Measurements from ENCODE around the gene NFIC.
A peak's percentile ranks its signal among the peaks of the same experiment; 100 is the strongest.
"Not testable (repeated sequence)": the region's sequence is repeated elsewhere in the genome, so short reads cannot be mapped to it uniquely, and the experiment has no call there.

Gene NFIC

DNA sequence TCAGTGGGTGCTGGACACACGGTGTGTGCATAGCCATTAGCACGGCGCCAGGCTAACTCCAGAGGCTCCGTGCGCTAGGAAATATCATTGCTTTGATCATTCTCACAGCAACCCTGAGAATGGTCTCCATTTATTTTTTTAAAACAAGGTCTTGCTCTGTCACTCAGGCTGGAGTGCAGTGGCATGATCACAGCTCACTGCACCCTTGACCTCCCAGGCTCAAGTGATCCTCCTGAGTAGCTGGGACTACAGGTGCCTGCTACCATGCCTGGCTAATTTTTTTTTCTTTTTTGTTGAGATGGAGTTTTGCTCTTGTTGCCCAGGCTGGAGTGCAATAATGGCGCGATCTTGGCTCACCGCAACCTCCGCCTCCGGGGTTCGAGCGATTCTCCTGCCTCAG is 55.3 kb downstream of the NFIC start:
- not testable (repeated sequence) for DNase-seq (ENCODE audit: low spot score)

DNA sequence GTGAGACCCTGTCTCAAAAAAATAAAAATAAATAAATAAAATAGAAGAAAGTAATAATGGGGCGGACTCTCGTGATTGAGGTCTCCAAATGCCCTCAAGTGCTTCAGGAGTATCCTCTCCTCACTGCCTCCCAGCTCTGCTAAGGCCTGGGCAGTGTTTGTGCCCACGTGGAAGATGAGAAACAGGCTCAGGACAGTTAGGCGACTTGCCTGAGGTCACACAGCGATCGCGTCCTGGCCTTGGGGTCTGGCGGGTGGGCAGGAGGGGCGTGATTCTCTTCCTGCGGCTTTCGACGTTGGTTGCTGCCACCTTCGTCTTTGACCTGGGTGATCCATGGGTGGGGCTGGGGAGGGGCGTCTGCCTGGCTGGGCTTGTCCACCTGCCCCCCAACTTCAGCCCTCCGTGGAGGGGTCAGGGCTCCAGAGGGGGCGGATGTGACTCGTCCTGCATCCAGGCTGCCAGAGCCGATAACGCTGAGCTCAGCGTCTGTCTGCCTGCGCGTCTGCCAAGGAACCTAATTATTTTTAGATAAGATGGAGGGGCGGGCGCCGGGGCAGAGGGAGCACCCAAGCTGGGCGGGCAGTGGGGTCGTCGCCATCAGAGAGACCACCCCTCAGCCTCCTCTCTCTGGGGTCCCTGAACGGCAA is 56.9 kb downstream of the NFIC start:
- DNase-seq (ENCODE audit: low spot score) = no peak

DNA sequence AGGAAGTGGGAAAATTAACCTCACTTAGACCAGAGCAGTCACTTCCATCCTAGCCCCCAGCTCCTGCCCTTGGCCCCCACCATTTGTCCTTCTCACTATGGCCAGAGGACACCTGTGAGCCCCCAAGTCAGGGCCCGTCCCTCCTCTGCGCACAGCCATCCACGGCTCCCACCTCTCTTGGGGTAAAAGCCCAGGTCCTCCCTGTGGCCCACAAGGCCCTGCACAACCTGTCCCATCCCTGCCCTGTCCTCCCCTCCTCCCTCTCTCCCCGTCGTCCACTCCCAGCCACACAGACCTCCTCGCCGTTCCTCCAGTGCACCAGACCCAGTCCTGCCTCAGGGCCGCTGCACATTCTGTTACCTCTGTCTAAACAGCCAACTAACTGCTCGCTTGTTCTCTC is 60.0 kb downstream of the NFIC start:
- no peak for DNase-seq (ENCODE audit: low spot score)

DNA sequence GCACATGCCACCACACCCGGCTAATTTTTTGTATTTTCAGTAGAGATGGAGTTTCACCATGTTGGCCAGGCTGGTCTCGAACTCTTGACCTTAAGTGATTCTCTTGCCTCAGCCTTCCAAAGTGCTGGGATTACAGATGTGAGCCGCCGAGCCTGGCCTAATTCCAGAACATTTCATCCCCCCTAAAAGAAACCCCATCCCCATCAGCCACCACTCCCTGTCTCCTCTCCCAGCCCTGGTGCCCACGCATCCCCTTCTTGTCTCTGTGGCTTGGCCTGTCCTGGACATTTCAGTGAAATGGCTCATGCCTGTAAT is 63.9 kb downstream of the NFIC start:
- not testable (repeated sequence) for DNase-seq (ENCODE audit: low spot score)

DNA sequence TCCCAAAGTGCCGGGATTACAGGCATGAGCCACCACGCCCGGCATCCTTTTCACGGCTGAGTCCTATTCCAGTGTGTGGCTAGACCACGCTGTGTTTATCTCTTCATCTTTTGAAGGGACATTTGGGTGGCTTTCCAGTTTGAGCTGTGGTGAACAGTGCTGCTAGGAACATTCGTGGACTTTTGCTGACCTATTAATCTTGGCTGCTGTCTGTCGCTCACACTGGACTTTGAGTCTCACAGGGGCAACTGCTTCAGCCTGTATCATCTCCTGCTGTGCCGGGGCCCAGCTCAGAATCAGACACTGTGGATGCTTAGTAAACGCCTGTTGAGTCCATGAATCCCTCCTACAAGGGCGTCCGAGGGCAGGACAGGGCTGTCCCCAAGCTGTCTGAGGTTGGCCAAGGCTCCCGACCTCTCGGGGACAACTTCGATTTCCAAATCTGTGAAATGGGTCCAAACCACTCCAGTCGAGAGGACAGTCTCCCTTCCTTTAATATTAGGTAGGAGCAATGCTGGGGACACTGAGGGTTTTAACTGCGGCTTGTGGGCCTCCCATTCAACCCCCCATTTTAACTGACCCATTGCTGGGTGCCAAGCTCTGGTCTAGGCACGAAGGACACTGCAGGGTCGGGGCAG is 65.5 kb downstream of the NFIC start:
- no peak for DNase-seq (ENCODE audit: low spot score)

DNA sequence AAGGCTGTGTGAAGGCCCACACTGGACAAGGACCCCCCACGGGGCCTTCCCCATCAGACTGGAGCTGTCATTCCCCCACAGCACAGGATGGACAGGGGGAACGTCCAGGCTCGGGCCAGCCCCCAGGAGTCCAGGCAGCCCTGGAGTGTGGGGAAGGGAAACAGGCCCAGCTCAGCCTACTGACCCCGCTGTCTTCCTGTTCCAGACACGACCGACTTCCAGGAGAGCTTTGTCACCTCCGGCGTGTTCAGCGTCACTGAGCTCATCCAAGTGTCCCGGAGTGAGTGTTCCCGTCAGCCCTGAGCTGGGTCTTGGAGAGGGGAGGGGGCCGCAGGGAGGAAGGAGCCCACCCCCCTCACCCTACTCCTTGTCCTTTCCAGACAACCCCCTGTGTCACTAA is 66.9 kb downstream of the NFIC start:
- DNase-seq (ENCODE audit: low spot score) = no peak

DNA sequence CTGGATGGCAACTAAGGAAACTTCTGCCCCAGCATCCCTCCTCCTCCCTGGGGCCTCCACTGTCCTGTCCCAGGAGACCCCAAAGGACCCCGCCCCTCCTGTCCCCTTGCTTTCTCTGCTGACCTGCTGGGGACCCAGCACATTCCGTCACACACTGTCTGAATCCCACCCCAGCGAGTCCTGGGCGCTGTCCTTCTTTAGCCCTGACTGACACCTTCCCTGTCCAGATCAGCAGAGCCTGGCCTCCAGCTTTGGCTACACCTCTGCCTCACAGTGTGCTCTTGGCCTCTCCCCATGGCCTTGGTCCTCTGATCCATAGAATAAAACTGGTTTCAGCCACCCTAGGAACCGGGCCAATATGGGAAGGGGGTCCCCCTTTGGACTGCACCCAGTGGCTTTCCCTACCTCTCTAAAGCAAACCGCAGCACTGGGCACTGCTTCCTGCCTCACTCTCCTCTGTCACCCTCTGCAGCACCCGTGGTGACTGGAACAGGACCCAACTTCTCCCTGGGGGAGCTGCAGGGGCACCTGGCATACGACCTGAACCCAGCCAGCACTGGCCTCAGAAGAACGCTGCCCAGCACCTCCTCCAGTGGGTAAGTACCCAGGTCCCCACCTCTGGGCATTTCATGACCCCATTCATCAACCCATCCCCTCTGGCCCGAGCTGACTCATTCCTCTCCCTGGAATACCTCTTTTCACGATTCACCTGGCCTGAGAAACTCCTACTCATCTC is 67.6 kb downstream of the NFIC start:
- no peak for DNase-seq (ENCODE audit: low spot score)

DNA sequence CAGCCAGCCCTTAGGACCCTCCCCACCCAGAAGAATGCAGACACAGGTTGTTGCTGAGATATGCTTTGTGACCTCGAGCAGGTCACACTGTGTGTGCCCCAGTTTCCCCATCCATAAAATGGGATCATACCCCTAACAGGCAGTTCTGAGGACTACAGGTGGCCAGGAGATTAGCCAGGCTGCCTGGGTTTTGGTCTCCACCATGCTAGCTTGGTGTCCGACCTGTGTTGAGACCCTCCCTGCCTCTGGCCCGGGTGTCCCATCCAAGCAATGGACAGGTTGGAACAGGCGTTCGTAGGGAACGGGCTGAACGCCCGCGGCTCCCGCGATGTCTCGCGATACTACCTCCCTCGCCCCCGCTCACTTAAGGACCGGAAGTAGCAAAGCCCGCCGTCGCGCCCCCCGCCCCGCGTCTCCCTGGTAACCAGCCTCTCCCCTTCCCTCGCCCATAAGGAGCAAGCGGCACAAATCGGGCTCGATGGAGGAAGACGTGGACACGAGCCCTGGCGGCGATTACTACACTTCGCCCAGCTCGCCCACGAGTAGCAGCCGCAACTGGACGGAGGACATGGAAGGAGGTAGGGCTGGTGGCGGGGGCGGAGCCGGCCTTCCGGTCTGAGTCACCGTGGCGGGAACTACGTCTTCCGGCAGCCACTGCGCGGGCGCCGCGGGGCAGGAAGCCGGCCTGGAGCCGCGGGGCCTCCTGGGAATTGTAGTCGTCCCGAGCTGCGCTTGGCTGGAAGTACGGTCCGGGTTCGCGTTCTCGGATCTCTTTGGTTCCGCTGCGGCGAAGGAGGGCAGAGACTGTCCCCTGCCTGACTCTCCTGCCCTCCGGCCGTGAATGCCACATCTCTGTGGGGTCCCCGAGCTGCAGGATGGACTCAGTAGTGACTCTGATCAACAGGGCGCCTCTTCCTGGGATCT is 68.5 kb downstream of the NFIC start:
- DNase-seq (ENCODE audit: low spot score) = peak; percentile 95

DNA sequence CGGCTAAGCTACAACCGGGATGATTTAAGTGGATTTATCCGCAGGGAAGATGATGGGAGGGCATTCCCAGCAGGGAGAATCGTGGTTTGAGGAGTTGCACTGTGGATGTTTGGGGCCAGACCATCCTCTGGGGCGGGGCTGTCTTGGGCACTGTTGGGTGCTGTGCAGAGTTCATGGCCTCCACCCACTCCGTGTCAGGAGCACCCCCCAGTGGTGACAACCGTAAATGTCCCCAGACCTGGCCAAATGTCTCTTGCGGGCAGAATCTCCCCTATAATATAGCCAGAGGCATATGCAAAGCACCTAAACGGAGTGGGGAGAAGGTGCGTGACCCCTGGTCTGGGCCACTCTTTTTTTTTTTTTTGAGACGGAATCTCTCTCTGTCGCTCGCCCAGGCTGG is 73.7 kb downstream of the NFIC start:
- peak; percentile 63 for DNase-seq (ENCODE audit: low spot score)

DNA sequence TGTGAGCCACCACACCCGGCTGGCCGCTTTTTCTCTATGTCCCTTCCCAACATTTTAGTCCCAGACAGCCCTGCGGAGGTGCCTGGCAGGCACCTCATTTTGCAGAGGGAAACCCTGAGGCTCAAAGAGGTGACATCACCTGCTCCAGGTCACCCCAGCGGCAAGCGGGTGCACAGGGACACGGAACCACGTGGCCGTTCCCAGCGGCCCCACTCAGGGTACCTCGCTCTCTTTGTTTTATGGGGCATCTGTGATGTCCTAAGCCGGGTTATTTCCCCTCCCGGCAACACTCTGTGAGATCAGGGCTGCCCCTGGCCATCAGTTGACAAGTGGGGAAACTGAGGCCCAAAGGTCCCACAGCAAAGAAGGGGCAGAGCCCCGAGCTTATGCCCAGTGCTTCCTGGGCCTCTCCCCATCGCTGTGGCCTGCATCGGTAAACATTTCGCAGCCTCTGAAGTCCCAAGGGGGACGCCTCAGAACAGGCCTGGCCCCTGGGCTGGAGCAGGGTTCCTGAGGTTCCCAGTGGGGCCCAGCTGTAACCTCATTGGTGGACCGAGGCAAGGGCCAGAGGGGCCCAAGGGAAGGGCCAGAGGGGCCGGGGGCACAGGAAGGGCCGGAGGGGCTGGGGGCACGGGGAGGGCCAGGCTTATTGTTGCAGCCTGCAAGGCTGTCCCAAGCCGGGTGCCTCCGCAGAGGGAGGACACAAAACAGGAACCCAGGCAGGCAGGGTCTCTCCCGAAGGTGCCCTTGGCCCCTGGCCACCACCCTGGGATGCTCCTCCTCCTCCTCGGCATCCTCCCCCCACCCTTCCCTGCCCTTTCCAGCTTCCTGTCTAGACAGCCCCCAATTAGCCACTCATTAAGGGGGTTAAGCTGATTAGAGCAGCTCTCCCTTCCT is 75.0 kb downstream of the NFIC start:
- DNase-seq (ENCODE audit: low spot score) = no peak

DNA sequence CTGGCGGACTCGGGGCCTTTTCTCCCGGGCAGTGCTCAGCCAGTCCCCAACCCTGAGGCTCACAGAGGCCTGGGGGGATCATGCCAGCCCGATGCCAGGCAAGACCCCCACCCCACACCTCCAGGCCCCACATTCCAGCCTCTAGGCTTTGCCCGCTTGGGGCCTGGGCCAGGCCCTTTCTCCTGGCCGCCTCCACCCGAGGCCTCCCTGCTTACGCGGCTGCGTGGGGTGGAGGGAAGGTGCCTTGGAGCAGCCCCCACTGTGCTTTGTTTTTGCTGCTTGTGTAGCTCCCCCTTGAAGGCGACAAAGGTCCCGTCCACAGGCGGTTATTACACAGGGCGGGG is 75.6 kb downstream of the NFIC start:
- no peak for DNase-seq (ENCODE audit: low spot score)

DNA sequence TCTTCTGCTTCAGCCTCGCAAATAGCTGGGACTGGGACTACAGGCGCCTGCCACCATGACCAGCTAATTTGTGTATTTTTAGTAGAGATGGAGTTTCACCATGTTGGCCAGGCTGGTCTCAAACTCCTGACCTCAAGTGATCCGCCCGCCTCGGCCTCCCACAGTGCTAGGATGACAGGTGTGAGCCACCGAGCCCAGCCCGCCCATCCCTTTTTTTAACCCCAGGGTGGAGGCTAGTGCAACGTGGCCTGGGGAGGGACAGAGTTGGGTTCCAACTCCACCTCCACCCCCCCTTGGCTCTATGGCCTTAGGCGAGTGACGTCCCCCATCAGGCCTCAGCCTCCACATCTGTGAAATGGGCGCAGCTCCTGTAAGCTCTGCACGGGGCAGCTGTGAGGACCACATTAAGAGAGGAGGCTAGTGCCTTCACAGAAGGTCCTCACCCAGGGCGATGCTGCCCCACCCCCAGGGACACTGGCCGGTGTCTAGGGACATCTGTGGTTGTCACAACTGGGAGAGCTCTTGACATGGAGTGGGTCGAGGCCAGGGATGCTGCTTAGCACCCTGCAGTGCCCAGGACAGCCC is 76.2 kb downstream of the NFIC start:
- DNase-seq (ENCODE audit: low spot score) = no peak

DNA sequence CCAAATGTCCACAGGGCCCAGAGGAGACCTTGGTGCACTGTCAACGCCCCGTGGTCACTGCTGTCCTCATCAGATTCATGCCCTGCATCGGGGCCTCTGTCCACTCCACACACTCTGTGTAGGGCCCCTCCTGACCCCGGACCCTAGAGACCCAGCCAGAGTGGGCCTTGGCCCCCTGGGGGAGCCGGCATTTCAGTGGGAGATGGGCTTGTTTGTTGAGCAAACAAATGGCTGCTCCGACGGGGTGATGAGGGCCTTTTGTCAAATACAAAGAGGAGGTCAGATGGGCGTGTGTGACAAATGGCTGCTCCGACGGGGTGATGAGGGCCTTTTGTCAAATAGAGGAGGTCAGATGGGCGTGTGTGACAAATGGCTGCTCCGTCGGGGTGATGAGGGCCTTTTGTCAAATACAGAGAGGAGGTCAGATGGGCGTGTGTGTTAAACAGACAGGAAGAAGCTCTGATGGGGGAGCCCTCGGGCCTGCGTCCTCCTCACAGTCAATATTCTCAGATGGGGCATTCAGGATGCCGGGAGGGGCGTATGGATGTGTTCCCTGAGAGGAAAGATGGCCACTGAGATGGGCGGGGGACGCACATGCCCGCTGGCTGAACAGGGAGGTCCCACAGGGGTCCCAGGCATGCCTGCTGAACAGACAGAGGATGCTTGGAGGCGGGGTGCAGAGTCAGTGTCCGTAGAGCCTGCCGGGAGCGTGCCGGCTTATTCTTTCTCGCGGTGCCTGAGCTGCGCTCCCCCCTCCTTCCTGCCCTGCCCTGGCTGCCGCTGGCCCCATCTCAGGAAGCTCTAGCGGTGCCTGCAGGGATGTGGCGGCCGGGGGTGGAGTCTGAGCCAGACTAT is 77.7 kb downstream of the NFIC start:
- no peak for DNase-seq (ENCODE audit: low spot score)

DNA sequence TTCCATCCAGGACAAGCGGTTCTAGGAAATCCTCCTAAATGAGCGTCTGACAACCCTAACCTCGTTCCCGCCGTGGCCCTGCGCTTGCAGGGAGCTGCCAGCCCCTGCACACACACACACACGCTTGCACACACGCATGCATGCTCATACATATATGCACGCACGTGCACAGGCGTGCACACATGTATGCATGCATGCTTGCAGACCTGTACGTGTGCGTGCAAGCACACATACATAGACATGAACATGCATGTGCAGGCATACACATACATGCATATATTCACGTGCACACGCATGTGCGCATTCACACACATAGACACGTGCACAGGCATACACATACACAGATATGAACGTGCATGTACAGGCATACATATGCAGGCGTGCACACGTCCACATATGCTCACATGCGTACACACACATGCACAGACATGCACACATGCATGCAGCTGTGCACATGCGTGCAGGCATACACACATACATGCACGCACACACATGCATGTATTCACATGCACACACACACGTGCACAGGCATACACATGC is 78.4 kb downstream of the NFIC start:
- no peak for DNase-seq (ENCODE audit: low spot score)

DNA sequence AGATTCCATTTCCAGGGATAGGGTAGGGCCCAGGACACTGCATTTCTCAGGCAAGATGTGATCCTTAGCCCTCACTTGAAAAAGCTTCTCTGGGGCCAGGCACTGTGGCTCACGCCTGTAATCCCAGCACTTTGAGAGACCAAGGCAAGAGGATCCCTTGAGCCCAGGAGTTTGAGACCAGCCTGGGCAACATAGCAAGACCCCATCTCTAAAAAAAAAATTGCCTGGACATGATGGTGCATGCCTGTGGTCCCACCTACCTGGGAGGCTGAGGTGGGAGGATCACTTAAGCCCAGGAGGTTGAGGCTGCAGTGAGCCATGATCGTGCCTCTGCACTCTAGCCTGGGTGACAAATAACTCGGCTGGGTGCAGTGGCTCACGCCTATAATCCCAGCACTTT is 80.3 kb downstream of the NFIC start:
- not testable (repeated sequence) for DNase-seq (ENCODE audit: low spot score)

DNA sequence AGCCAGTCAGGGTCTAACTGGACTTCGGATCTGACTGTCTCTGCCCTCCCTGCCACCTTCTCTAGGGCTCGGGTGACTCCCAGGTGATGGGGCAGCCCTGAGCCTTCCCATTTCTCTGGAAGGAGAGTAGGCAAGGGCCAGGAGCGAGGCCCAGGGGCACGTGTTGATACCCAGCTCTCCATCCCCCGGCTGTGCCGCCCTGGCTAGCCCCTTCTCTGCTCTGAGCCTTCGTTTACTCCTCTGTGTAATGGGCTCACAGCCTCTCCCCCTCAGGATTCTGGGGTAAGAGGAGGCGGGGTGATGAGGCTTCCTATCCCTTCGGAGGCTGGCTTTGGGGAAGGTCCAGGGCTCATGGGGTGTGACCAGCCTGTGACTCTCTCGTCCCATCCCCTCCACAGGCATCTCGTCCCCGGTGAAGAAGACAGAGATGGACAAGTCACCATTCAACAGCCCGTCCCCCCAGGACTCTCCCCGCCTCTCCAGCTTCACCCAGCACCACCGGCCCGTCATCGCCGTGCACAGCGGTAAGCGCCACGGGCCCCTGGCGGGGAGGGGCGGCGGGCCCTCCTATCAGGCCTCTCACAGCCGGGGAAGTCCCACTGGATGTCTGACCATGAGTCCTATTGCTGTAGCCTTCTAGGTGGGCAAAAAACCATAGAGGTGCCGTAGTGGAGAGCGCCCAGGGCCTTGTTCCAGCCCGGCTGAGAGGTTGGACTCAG is 82.4 kb downstream of the NFIC start:
- DNase-seq (ENCODE audit: low spot score) = no peak

DNA sequence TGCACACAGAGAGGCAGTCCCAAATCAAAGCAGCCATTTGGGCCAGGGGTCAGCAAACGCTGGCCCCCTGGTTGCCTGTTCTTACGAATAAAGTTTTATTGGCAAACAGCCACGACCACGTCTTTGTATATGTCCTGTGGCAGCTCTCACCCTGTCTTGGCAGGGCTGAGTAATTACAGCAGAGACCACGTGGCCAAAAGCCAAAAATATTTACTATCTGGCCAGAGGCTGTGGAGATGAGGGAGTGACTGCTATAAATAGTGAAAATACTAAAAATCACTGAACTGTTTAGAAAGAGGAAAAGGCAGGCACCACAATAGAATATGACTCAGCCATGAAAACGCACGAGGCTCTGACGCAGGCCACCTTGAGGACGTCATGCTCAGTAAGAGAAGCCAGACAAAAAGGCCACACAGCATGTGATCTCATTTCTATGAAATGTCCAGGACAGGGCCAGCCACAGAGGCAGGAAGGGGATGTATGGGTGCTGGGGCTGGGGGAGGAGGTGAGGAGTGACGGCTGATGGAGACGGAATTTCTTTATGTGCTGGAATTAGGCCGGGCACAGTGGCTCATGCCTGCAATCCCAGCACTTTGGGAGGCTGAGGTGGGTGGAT is 84.5 kb downstream of the NFIC start:
- DNase-seq (ENCODE audit: low spot score) = no peak

DNA sequence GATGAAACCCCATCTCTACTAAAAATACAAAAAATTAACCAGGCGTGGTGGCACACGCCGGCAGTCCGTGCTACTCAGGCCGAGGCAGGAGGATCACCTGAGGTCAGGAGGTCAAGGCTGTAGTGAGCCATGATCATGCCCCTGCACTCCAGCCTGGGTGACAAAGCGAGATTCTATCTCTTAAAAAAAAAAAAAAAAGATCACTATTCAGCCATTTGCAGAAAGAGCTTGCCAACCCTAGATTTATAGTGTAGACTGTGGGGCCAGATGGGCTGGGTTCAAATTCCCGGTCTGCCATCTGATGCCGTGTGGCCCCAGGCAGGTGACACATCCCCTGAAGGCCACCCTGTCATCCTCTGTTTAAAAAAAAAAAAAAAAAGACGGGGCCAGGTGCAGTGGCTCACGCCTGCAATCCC is 85.1 kb downstream of the NFIC start:
- no peak for DNase-seq (ENCODE audit: low spot score)
